ENCODE data around the gene CTDNEP1. TPM values are rescaled to one million over a fixed set of nuclear protein-coding genes. Genes with fewer than 3 reads are reported as not detected.
A peak's percentile ranks its signal among the peaks of the same experiment; 100 is the strongest.

Gene CTDNEP1
- total RNA-seq, 1 donor from 2014 or later = 105 TPM

GRCh38 chr17:7219812-7220592, 31.5 kb downstream of the CTDNEP1 start, which contains the start of the genes ACADVL and DLG4:
ACADVL (plus strand) TSS chr17:7219938; CDS start chr17:7219985, 47 bp downstream.
DLG4 (minus strand) TSS chr17:7219836.
- Histone ChIP-seq H3K27ac (replicated peaks) (peak within 1 kb of the TSS; percentile 98), H3K36me3 (peaks cover 45% of the 10 kb centered on the region), H3K27me3 (ENCODE audit: low read depth) (no peaks in the 10 kb centered on the region), H3K4me3 (peak within 1 kb of the TSS; percentile 85), H3K4me1 (peaks cover 97% of the 10 kb centered on the region), H3K9me3 (replicated peaks) (no peaks in the 10 kb centered on the region)
- intact Hi-C loops (cut with micrococcal nuclease) = no loop called here
- peak; percentile 95 for DNase-seq
- TF ChIP-seq, protein P1, sequence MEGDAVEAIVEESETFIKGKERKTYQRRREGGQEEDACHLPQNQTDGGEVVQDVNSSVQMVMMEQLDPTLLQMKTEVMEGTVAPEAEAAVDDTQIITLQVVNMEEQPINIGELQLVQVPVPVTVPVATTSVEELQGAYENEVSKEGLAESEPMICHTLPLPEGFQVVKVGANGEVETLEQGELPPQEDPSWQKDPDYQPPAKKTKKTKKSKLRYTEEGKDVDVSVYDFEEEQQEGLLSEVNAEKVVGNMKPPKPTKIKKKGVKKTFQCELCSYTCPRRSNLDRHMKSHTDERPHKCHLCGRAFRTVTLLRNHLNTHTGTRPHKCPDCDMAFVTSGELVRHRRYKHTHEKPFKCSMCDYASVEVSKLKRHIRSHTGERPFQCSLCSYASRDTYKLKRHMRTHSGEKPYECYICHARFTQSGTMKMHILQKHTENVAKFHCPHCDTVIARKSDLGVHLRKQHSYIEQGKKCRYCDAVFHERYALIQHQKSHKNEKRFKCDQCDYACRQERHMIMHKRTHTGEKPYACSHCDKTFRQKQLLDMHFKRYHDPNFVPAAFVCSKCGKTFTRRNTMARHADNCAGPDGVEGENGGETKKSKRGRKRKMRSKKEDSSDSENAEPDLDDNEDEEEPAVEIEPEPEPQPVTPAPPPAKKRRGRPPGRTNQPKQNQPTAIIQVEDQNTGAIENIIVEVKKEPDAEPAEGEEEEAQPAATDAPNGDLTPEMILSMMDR (IDR thresholded peaks at IDR 0.05; ENCODE audit: borderline replicate concordance) = no peak

DNA sequence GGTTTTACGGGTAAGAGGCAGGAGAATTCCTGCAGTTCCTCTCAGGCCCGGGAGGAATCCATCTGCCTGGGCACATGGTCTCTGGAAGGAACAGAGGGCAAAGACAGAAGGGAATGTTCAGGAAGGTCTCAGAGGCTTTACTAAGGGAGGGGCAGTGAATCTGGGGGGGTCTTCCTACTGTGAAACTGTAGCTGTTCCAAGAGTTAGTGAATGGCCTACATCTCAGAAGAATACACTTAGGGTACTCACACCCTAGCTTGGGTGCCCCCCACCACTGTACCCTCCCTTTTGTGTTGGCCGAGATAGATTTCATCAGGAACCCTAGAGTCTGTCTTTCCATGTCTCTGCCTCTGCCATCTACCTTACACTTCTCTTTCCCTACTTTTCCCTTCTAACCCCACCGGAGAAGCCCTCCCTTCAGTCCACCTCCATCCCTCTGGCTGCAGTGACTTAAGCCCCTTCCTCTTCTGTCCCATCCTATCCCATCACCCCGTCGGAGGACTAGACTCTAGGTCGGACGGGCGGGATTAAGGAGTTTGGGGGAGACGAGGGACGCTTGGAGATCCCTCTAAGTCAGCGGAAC, 32.2 kb downstream of the CTDNEP1 start:
- Histone ChIP-seq H3K27me3 (ENCODE audit: low read depth) (no peaks in the 10 kb centered on the region), H3K4me3 (peak overlapping the region; percentile 85), H3K27ac (replicated peaks) (peak overlapping the region; percentile 98), H3K9me3 (replicated peaks) (no peaks in the 10 kb centered on the region), H3K4me1 (peaks cover 97% of the 10 kb centered on the region), H3K36me3 (peaks cover 38% of the 10 kb centered on the region)
- intact Hi-C loops (cut with micrococcal nuclease) = no loop called here
- no peak for DNase-seq
- TF ChIP-seq, protein P1 (IDR thresholded peaks at IDR 0.05; ENCODE audit: borderline replicate concordance) = no peak

DNA sequence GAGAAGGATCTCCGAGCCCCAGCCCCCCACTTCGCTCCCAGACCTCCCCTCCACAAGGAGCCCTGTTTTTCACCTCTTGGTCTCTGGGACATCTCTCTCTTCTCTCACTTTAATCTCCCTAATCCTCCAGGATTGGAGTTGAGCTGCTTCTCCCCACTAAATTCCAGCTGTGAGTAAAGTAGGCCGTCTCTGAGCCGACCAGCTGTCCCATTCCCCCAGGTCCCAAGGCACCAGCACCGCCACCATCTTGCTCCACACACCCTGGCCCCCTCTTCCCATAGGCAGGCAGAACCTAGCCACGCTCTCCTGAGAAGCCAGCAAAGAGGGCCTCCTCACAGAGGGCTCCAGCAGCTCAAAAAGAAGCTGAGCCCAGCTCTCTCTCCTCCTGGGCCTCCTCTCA, 32.8 kb downstream of the CTDNEP1 start:
- peak overlapping the region; percentile 98 for H3K27ac ChIP-seq (replicated peaks)

GRCh38 chr17:7218166-7218565, 33.4 kb downstream of the CTDNEP1 start:
- TF ChIP-seq, protein P1 (IDR thresholded peaks at IDR 0.05; ENCODE audit: borderline replicate concordance) = no peak
- H3K27me3 ChIP-seq (ENCODE audit: low read depth) = no peaks in the 10 kb centered on the region
- no peaks in the 10 kb centered on the region for H3K9me3 ChIP-seq (replicated peaks)
- peak overlapping the region; percentile 81 for H3K4me3 ChIP-seq
- intact Hi-C loops (cut with micrococcal nuclease) = no loop called here
- peaks cover 93% of the 10 kb centered on the region for H3K4me1 ChIP-seq
- H3K27ac ChIP-seq (replicated peaks) = peak overlapping the region; percentile 98
- H3K36me3 ChIP-seq = peaks cover 26% of the 10 kb centered on the region
- DNase-seq = no peak

More for the DNA sequence above, 32.8 kb downstream of the CTDNEP1 start:
- H3K36me3 ChIP-seq = peaks cover 32% of the 10 kb centered on the region
- H3K4me3 ChIP-seq = no peak overlapping the region
- peaks cover 97% of the 10 kb centered on the region for H3K4me1 ChIP-seq
- H3K9me3 ChIP-seq (replicated peaks) = no peaks in the 10 kb centered on the region
- H3K27me3 ChIP-seq (ENCODE audit: low read depth) = no peaks in the 10 kb centered on the region
- intact Hi-C loops (cut with micrococcal nuclease) = no loop called here
- TF ChIP-seq, protein P1 (IDR thresholded peaks at IDR 0.05; ENCODE audit: borderline replicate concordance) = no peak
- DNase-seq = no peak

DNA sequence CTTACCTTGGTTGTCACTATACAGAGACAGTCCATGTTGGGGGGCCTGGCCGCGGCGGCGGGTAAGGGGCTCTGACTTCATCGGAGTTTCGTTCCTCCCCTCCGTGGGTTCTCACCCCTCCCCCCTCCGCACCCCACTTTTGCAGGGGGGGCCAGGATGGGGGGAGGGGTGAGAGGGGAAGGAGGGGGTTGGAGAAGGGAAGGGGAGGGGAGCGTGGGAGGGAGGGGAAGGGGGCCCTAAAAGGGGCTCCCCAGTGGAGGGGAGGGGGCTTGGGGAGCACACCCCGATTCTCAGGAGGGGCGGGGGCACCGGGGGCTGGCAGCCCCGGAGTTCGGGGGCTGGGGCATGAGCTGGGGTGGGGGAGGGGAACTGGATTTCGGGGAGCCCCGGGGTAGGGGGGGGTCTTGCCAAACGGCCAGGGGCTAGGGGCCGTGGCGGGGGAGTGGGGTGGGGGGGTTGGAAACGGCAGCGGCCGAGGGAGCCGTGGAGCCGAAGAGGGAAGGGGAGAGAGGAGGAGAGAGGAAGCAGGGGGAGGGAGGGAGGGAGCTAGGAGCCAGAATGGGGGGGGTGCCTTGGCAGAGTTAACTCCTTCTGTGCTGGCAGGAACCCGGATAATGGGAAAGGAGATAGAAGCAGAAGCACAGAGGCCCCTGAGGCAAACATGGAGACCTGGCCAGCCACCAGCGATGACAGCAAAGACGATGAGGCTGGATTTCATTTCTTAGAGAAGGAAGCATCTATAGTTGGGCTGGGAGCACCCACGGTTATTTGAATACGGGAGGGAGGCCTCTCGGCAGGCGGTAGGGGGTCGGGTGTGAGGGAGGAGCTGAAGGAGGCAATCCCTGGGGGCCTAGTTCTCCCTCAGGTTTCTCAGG, 34.2 kb downstream of the CTDNEP1 start:
- H3K27me3 ChIP-seq (ENCODE audit: low read depth) = no peaks in the 10 kb centered on the region
- H3K36me3 ChIP-seq = peaks cover 18% of the 10 kb centered on the region
- peak overlapping the region; percentile 98 for H3K27ac ChIP-seq (replicated peaks)
- intact Hi-C loops (cut with micrococcal nuclease) = no loop called here
- peak; percentile 60 for DNase-seq
- H3K4me3 ChIP-seq = peak overlapping the region; percentile 81
- TF ChIP-seq, protein P1 (IDR thresholded peaks at IDR 0.05; ENCODE audit: borderline replicate concordance) = no peak
- peaks cover 85% of the 10 kb centered on the region for H3K4me1 ChIP-seq
- H3K9me3 ChIP-seq (replicated peaks) = no peaks in the 10 kb centered on the region

All from left ventricle myocardium inferior (tissue), 1 donor.